AG04449 (cell line): ENCODE results near the gene FKBP10.
"Not testable (repeated sequence)": the region's sequence is repeated elsewhere in the genome, so short reads cannot be mapped to it uniquely, and the experiment has no call there.

Source experiments
- CTCF ChIA-PET: fragments of 350-600 bp; formaldehyde crosslinking; extraction: SDS; loops from one replicate; lab custom pipeline; 2021; ENCODE audit warnings: antibody characterized with exemption; lab: Yijun Ruan, JAX
- POLR2A ChIA-PET: fragments of 400-600, 350-600 bp; formaldehyde crosslinking; extraction: SDS; loops from one replicate; lab custom pipeline; 2020; ENCODE audit warnings: antibody characterized with exemption, inconsistent platforms; lab: Yijun Ruan, JAX
- DNase-seq: peaks from one replicate; pipeline ENCODE4 v3.0.0-alpha.2; 2010; ENCODE audit warnings: low read depth, low spot score
- H3K4me3 ChIP-seq: 2 replicates; pipeline ENCODE4 v1.5.1; 2011; ENCODE audit warnings: low read depth, mild to moderate bottlenecking, control low read depth, low read length
- TF ChIP-seq, protein P1 (sequence below): IDR thresholded peaks from one replicate; pipeline ENCODE4 v1.5.1; 2011; ENCODE audit warnings: mild to moderate bottlenecking, moderate library complexity, low read length, control low read depth, inconsistent platforms; ENCODE audit not compliant: insufficient read depth; ENCODE audit errors: missing control alignments

Gene FKBP10

DNA sequence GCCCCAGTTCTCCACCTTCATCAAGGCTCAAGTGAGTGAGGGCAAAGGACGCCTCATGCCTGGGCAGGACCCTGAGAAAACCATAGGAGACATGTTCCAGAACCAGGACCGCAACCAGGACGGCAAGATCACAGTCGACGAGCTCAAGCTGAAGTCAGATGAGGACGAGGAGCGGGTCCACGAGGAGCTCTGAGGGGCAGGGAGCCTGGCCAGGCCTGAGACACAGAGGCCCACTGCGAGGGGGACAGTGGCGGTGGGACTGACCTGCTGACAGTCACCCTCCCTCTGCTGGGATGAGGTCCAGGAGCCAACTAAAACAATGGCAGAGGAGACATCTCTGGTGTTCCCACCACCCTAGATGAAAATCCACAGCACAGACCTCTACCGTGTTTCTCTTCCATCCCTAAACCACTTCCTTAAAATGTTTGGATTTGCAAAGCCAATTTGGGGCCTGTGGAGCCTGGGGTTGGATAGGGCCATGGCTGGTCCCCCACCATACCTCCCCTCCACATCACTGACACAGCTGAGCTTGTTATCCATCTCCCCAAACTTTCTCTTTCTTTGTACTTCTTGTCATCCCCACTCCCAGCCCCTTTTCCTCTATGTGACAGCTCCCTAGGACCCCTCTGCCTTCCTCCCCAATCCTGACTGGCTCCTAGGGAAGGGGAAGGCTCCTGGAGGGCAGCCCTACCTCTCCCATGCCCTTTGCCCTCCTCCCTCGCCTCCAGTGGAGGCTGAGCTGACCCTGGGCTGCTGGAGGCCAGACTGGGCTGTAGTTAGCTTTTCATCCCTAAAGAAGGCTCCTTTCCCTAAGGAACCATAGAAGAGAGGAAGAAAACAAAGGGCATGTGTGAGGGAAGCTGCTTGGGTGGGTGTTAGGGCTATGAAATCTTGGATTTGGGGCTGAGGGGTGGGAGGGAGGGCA is 9.7 kb downstream of the FKBP10 start:
- TF ChIP-seq, protein P1, sequence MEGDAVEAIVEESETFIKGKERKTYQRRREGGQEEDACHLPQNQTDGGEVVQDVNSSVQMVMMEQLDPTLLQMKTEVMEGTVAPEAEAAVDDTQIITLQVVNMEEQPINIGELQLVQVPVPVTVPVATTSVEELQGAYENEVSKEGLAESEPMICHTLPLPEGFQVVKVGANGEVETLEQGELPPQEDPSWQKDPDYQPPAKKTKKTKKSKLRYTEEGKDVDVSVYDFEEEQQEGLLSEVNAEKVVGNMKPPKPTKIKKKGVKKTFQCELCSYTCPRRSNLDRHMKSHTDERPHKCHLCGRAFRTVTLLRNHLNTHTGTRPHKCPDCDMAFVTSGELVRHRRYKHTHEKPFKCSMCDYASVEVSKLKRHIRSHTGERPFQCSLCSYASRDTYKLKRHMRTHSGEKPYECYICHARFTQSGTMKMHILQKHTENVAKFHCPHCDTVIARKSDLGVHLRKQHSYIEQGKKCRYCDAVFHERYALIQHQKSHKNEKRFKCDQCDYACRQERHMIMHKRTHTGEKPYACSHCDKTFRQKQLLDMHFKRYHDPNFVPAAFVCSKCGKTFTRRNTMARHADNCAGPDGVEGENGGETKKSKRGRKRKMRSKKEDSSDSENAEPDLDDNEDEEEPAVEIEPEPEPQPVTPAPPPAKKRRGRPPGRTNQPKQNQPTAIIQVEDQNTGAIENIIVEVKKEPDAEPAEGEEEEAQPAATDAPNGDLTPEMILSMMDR = no peak
- ChIA-PET POLR2A (interaction anchor here (0.8 to 1.6 kb wide), 3 partner anchors 10 to 290 kb away, joined by 3 to 6 read pairs (median 3); partner anchors contain the start of genes DHX58 and FKBP10), CTCF (interaction anchor here (1.4 kb wide), 1 partner anchor 10 kb away, joined by 5 read pairs; no protein-coding TSS in a partner anchor)
- no peak overlapping the region for H3K4me3 ChIP-seq
- DNase-seq = no peak

DNA sequence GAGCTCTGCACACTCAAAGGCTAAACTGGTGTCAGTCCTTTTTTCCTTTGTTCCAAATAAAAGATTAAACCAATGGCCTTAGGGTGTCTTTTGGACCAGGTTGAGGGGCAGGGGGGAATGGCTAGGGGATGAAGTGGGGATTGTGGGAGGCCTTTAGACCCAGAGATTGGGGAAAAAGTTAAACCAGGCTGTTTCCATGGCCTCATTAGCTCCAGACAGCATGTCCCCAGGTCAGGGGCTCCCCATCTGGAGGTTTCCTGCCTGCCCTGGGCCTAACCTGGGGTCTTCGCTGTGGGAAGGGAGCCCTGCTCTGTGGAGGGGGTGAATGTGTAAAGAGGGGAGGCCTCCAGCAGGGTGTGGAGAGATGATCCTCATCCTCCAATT is 10.3 kb downstream of the FKBP10 start:
- ChIA-PET POLR2A (interaction anchor here (1.5 kb wide), 1 partner anchor 11 kb away, joined by 6 read pairs; the partner anchor contains the start of gene FKBP10), CTCF (interaction anchor here (1.4 kb wide), 1 partner anchor 10 kb away, joined by 5 read pairs; no protein-coding TSS in a partner anchor)
- no peak for DNase-seq
- TF ChIP-seq, protein P1 = no peak
- no peak overlapping the region for H3K4me3 ChIP-seq

DNA sequence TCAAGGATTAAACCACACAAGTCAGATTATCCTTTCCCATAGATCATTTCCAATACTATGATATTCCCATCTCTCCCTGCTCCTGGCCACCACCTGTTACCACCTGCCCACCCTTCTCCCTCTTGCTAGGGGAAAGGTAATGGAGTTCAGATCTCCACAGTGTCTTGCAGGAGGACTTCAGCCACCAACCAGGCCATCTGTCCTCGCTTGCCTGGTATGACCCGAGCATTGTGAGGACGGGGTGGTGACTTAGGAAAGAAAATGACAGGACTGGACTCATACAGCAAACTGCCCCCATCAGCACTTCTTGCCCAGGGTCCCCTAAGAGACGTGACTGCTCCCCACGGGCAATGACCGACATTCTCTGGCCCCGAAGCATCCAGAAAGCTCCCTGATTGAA is 10.8 kb downstream of the FKBP10 start:
- CTCF ChIA-PET = interaction anchor here (1.4 kb wide), 2 partner anchors 9 to 22 kb away, joined by 5 to 6 read pairs; no protein-coding TSS in a partner anchor
- POLR2A ChIA-PET = interaction anchor here (1.1 to 2.0 kb wide), 3 partner anchors 11 to 13 kb away, joined by 3 to 8 read pairs (median 6); partner anchors contain the start of genes FKBP10 and P3H4
- H3K4me3 ChIP-seq = no peak overlapping the region
- no peak for DNase-seq
- TF ChIP-seq, protein P1 = no peak

DNA sequence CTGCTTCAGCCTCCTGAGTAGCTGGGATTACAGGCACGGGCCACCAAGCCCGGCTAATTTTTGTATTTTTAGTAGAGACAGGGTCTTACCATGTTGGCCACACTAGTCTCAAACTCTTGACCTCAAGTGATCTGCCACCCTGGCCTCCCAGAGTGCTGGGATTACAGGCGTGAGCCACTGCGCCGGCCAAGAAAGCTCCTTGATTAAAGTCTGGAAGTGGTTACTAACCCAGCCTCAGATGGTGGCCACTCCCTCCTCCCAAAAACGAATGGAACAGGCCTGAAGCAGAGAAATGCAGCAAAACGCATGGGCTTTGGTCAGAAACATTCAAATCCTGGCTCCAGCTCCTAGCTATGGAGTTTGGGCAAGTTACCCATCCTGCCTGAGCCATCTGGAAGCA is 11.3 kb downstream of the FKBP10 start:
- TF ChIP-seq, protein P1 = no peak
- CTCF ChIA-PET = interaction anchor here (0.8 to 1.4 kb wide), 2 partner anchors 13 to 23 kb away, joined by 3 to 6 read pairs; partner anchors contain the start of gene P3H4

DNA sequence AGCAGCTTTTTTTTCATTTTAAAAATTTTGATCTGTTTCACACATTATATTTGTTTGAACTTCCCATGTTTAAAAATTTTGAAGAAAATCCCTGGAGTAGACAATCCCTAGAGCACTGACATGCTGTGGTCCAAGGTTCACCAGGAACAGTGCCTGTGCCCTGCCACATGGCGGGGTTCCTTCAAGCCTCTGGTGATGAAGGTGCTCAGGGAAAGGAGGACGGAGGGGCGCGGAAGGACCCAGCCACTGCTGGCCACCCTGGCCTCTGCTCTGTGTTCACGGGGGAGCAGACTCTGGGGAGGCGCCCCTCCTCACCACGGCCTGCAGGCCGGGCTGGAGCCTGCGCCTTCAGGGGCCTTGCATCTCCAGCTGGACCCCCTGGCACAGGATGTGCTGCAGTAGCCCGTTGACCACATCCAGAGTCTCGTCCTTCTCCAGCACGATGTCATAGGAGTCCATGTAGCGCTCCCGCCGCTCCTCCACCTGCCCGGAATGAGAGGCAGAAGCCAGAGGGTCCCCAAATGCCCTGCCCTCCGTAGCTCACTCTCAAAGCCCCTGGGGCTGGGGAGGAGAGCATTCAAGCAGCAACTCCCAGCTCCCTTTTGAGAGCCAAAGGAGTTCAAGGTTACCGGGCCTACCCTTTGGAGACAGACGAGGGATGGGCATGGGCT is 12.5 kb downstream of the FKBP10 start:
- POLR2A ChIA-PET = interaction anchor here (2.0 kb wide), 1 partner anchor 13 kb away, joined by 8 read pairs; the partner anchor contains the start of genes FKBP10 and P3H4
- CTCF ChIA-PET = interaction anchor here (0.8 to 1.3 kb wide), 5 partner anchors 11 to 88 kb away, joined by 3 to 6 read pairs (median 4); partner anchors contain the start of gene P3H4
- TF ChIP-seq, protein P1 = no peak
- no peak for DNase-seq
- H3K4me3 ChIP-seq = no peak overlapping the region

More for the DNA sequence above, 11.3 kb downstream of the FKBP10 start:
- POLR2A ChIA-PET = interaction anchor here (1.1 to 2.0 kb wide), 2 partner anchors 12 to 13 kb away, joined by 3 to 8 read pairs; partner anchors contain the start of genes FKBP10 and P3H4
- DNase-seq = no peak
- H3K4me3 ChIP-seq = no peak overlapping the region

DNA sequence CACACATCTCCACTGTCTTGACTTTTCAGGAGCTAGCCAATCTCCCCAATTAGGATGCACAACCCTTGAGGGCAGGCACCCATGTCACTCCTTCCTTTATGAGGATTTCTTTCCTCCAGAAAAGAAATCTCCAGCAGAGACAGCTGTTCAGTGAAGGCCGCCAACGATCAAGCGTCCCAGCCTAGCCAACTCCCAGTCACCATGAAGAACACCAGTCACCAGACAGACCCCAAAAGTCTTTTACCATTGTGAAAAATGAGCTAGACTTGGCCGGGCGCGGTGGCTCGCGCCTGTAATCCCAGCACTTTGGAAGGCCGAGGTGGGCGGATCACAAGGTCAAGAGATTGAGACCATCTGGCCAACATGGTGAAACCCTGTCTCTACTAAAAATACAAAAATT is 17.2 kb downstream of the FKBP10 start:
- POLR2A ChIA-PET, H3K4me3 ChIP-seq, DNase-seq: not testable (repeated sequence)
- CTCF ChIA-PET = interaction anchor here (1.0 to 1.7 kb wide), 3 partner anchors 8 to 129 kb away, joined by 3 to 6 read pairs (median 3); partner anchors contain the start of gene P3H4
